Activated T-helper 17 cell treated with anti-CD3 and anti-CD28 coated beads, Interleukin-2, amount 50 U/mL, for 72 hours (primary cell): ENCODE results near the gene GALNT17. TPM values are rescaled to one million over a fixed set of nuclear protein-coding genes. Genes with fewer than 3 reads are reported as not detected.

Source experiments
- ATAC-seq: fragments of 150-1000 bp; cut with Tn5 transposase; replicated peaks from 2 replicates; pipeline ENCODE4 v1.10.0; 2021; ENCODE audit warnings: mild to moderate bottlenecking, moderate library complexity
- H3K27ac Mint-ChIP-seq: one replicate; pipeline ENCODE4 v1.8.0; 2022; ENCODE audit warnings: mixed read lengths
- H3K27me3 Mint-ChIP-seq: one replicate; pipeline ENCODE4 v1.8.0; 2022; ENCODE audit warnings: mixed read lengths
- H3K36me3 Mint-ChIP-seq: one replicate; pipeline ENCODE4 v1.8.0; 2022; ENCODE audit warnings: low read depth, mild to moderate bottlenecking, mixed read lengths
- H3K4me1 Mint-ChIP-seq: one replicate; pipeline ENCODE4 v1.8.0; 2022; ENCODE audit warnings: mixed read lengths
- H3K4me3 Mint-ChIP-seq: one replicate; pipeline ENCODE4 v1.8.0; 2022; ENCODE audit warnings: mild to moderate bottlenecking, mixed read lengths
- H3K9me3 Mint-ChIP-seq: one replicate; pipeline ENCODE4 v1.8.0; 2022; ENCODE audit warnings: mixed read lengths
- total RNA-seq, 2 donors: library from RNA; stranded (reverse); gene quantifications; one replicate each; pipeline ENCODE4 v1.2.3, GENCODE V29; 2022

The GALNT17 gene
- total RNA-seq, 2 donors from 2014 or later, result not detected

- H3K9me3 Mint-ChIP-seq, result peaks cover 3% of the 10 kb centered on the region
- H3K27ac Mint-ChIP-seq, result no peak overlapping the region
- no peaks in the 10 kb centered on the region for H3K27me3 Mint-ChIP-seq
- no peaks in the 10 kb centered on the region for H3K36me3 Mint-ChIP-seq
- no peak overlapping the region for H3K4me3 Mint-ChIP-seq
- H3K4me1 Mint-ChIP-seq, result no peaks in the 10 kb centered on the region
- no peak for ATAC-seq
Observed at GRCh38 chr7:71301167-71301566, 169.2 kb downstream of the GALNT17 start.

- no peaks in the 10 kb centered on the region for H3K36me3 Mint-ChIP-seq
- H3K4me1 Mint-ChIP-seq, result no peaks in the 10 kb centered on the region
- H3K27me3 Mint-ChIP-seq, result no peaks in the 10 kb centered on the region
- peaks cover 7% of the 10 kb centered on the region for H3K9me3 Mint-ChIP-seq
- no peak for ATAC-seq
- no peak overlapping the region for H3K4me3 Mint-ChIP-seq
- H3K27ac Mint-ChIP-seq, result no peak overlapping the region
Observed at GRCh38 chr7:71303566-71303965, 171.6 kb downstream of the GALNT17 start.

- no peaks in the 10 kb centered on the region for H3K4me1 Mint-ChIP-seq
Observed at GRCh38 chr7:71308096-71308495, 176.2 kb downstream of the GALNT17 start.

GRCh38 chr7:71311576-71311975 is 179.6 kb downstream of the GALNT17 start:
- Mint-ChIP-seq H3K4me1 (no peaks in the 10 kb centered on the region), H3K27ac (no peak overlapping the region), H3K36me3 (no peaks in the 10 kb centered on the region), H3K9me3 (peaks cover 23% of the 10 kb centered on the region), H3K27me3 (no peaks in the 10 kb centered on the region), H3K4me3 (no peak overlapping the region)
- no peak for ATAC-seq

More at GRCh38 chr7:71308096-71308495, 176.2 kb downstream of the GALNT17 start:
- no peak overlapping the region for H3K4me3 Mint-ChIP-seq
- peaks cover 18% of the 10 kb centered on the region for H3K9me3 Mint-ChIP-seq
- no peaks in the 10 kb centered on the region for H3K27me3 Mint-ChIP-seq
- no peak overlapping the region for H3K27ac Mint-ChIP-seq
- no peak for ATAC-seq
- H3K36me3 Mint-ChIP-seq, result no peaks in the 10 kb centered on the region

- no peak overlapping the region for H3K4me3 Mint-ChIP-seq
- H3K36me3 Mint-ChIP-seq, result no peaks in the 10 kb centered on the region
- H3K9me3 Mint-ChIP-seq, result peaks cover 20% of the 10 kb centered on the region
Observed at GRCh38 chr7:71312755-71313490, 181.0 kb downstream of the GALNT17 start.

GRCh38 chr7:71313553-71313952 is 181.6 kb downstream of the GALNT17 start:
- Mint-ChIP-seq H3K36me3 (no peaks in the 10 kb centered on the region), H3K4me1 (no peaks in the 10 kb centered on the region), H3K27ac (no peak overlapping the region), H3K27me3 (no peaks in the 10 kb centered on the region), H3K4me3 (no peak overlapping the region), H3K9me3 (peaks cover 20% of the 10 kb centered on the region)
- no peak for ATAC-seq

More at GRCh38 chr7:71312755-71313490, 181.0 kb downstream of the GALNT17 start:
- ATAC-seq, result no peak
- Mint-ChIP-seq H3K27ac (no peak overlapping the region), H3K4me1 (no peaks in the 10 kb centered on the region), H3K27me3 (no peaks in the 10 kb centered on the region)

DNA sequence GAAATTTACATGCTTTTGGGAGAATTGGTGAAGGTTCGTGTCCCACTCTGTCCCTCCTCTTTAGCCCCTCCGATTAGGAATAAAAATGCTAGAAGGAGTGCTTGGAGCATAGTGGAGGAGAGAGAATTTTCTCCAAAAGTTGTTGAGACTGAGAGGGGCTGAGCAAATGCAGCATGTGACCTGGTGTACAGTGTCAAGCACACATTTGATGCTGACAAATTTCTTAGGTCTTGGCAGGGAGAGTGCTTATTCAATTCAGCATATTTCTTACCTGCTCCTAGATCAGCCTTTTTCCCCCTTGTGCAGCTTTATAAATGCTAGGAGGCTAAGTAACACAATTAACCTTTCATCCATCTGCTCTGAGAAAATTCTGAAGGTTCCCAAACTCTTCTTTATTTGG is 189.0 kb downstream of the GALNT17 start:
- Mint-ChIP-seq H3K4me3 (no peak overlapping the region), H3K27ac (no peak overlapping the region), H3K27me3 (no peaks in the 10 kb centered on the region), H3K36me3 (no peaks in the 10 kb centered on the region), H3K9me3 (peaks cover 16% of the 10 kb centered on the region), H3K4me1 (no peaks in the 10 kb centered on the region)
- no peak for ATAC-seq

GRCh38 chr7:71322201-71322600 is 190.3 kb downstream of the GALNT17 start:
- Mint-ChIP-seq H3K4me1 (no peaks in the 10 kb centered on the region), H3K9me3 (peaks cover 16% of the 10 kb centered on the region), H3K36me3 (no peaks in the 10 kb centered on the region), H3K27me3 (no peaks in the 10 kb centered on the region), H3K4me3 (no peak overlapping the region), H3K27ac (no peak overlapping the region)
- ATAC-seq, result no peak

- no peak overlapping the region for H3K4me3 Mint-ChIP-seq
- H3K36me3 Mint-ChIP-seq, result no peaks in the 10 kb centered on the region
- ATAC-seq, result no peak
- H3K27me3 Mint-ChIP-seq, result no peaks in the 10 kb centered on the region
- no peaks in the 10 kb centered on the region for H3K4me1 Mint-ChIP-seq
- H3K27ac Mint-ChIP-seq, result no peak overlapping the region
- H3K9me3 Mint-ChIP-seq, result peaks cover 13% of the 10 kb centered on the region
Observed at GRCh38 chr7:71323726-71324125, 191.8 kb downstream of the GALNT17 start.

DNA sequence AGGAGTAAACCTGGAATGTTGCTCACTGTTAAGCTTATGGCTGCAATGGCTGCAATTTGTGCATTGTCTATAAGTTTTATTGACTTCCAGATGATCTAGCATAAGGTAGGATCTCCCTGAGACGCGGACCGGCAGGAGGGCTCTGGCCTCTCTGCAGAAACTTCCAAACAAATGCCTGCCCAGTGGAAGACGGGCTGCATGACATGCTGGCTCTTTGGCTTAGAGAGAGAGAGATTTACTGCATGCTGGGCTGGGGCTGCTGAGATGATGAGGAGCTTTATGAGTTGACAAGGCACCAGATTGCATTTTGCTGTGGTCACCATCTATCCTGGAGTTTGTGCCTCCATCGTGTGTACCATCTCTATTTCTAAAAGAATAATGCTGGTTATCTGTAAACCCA is 193.2 kb downstream of the GALNT17 start:
- H3K4me1 Mint-ChIP-seq, result no peaks in the 10 kb centered on the region
- peaks cover 11% of the 10 kb centered on the region for H3K9me3 Mint-ChIP-seq
- H3K4me3 Mint-ChIP-seq, result no peak overlapping the region
- no peak overlapping the region for H3K27ac Mint-ChIP-seq
- ATAC-seq, result no peak
- no peaks in the 10 kb centered on the region for H3K36me3 Mint-ChIP-seq
- no peaks in the 10 kb centered on the region for H3K27me3 Mint-ChIP-seq

DNA sequence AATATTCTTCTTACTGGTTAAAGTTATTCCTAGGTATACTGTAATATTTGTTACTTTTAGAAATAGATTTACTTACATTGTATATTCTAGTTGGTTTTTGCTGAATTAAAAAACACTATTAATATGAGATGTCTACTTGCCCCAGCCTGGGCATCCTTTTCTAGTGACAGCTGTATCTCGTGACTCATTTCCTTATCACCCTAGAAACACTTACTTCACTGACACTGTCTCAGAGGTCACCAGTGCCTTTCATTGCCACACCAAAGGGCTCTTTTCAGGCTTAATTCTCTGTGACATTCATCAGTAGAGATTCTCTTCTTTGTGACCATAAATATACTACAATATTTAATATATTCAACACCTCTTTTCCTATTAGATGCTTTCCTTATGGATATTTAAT is 194.7 kb downstream of the GALNT17 start:
- Mint-ChIP-seq H3K4me3 (no peak overlapping the region), H3K27me3 (no peaks in the 10 kb centered on the region), H3K4me1 (no peaks in the 10 kb centered on the region), H3K9me3 (peaks cover 17% of the 10 kb centered on the region), H3K27ac (no peak overlapping the region), H3K36me3 (no peaks in the 10 kb centered on the region)
- no peak for ATAC-seq

DNA sequence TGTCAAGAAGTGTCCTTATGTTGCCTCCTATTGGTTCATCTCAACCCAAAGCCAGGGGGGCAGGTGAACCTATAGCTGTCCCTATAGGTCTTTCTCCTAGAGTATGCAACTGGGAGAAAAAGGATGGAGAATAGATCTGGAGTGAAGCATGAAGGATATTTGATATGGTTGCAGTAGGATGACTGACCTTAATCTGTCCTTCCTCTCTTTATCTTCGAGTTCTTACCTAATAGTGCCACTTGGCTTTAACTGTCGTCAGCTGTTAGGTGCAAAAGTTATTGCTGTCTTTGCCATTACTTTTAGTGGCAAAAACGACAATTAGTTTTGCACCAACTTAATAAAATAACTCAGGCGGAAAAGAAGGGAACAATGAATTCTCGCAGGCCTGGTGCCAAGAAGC is 196.0 kb downstream of the GALNT17 start:
- ATAC-seq, result no peak
- Mint-ChIP-seq H3K9me3 (peaks cover 17% of the 10 kb centered on the region), H3K4me1 (no peaks in the 10 kb centered on the region), H3K27me3 (no peaks in the 10 kb centered on the region), H3K36me3 (no peaks in the 10 kb centered on the region), H3K4me3 (no peak overlapping the region), H3K27ac (no peak overlapping the region)

- Mint-ChIP-seq H3K4me3 (no peak overlapping the region), H3K27ac (no peak overlapping the region), H3K27me3 (no peaks in the 10 kb centered on the region), H3K9me3 (peaks cover 17% of the 10 kb centered on the region), H3K36me3 (no peaks in the 10 kb centered on the region), H3K4me1 (no peaks in the 10 kb centered on the region)
- ATAC-seq, result no peak
Observed at GRCh38 chr7:71329030-71329660, 197.2 kb downstream of the GALNT17 start.

GRCh38 chr7:71332207-71332606 is 200.3 kb downstream of the GALNT17 start:
- Mint-ChIP-seq H3K4me3 (no peak overlapping the region), H3K36me3 (no peaks in the 10 kb centered on the region), H3K9me3 (peaks cover 12% of the 10 kb centered on the region), H3K27me3 (no peaks in the 10 kb centered on the region), H3K27ac (no peak overlapping the region), H3K4me1 (no peaks in the 10 kb centered on the region)
- no peak for ATAC-seq

- Mint-ChIP-seq H3K27ac (no peak overlapping the region), H3K4me3 (no peak overlapping the region), H3K27me3 (no peaks in the 10 kb centered on the region), H3K9me3 (peaks cover 9% of the 10 kb centered on the region), H3K36me3 (no peaks in the 10 kb centered on the region), H3K4me1 (no peaks in the 10 kb centered on the region)
- ATAC-seq, result no peak
Observed at GRCh38 chr7:71334541-71334940, 202.6 kb downstream of the GALNT17 start.
